Neuronal stem cell (in vitro differentiated cells): ENCODE data around the gene CAPG.
A peak's percentile ranks its signal among the peaks of the same experiment; 100 is the strongest.

Source experiments
- DNase-seq: peaks from one replicate; pipeline ENCODE4 v3.0.0-alpha.2; 2013; ENCODE audit warnings: low spot score
- H2AFZ ChIP-seq: one replicate; pipeline ENCODE4 v1.6.1; 2013; ENCODE audit warnings: mild to moderate bottlenecking, low read length, inconsistent platforms
- H2AK5ac ChIP-seq: 2 replicates; pipeline ENCODE4 v1.6.1; 2013; ENCODE audit warnings: low read depth, mild to moderate bottlenecking, inconsistent platforms, low read length, moderate library complexity, mixed read lengths
- H2BK120ac ChIP-seq: 2 replicates; pipeline ENCODE4 v1.6.1; 2013; ENCODE audit warnings: low read depth, mild to moderate bottlenecking, inconsistent platforms, low read length, moderate library complexity, mixed read lengths
- H2BK12ac ChIP-seq: one replicate; pipeline ENCODE4 v1.6.1; 2013; ENCODE audit warnings: low read length, inconsistent platforms
- H2BK15ac ChIP-seq: 2 replicates; pipeline ENCODE4 v1.6.1; 2013; ENCODE audit warnings: mild to moderate bottlenecking, low read length, inconsistent platforms, mixed read lengths
- H2BK5ac ChIP-seq: one replicate; pipeline ENCODE4 v1.6.1; 2013; ENCODE audit warnings: inconsistent platforms, mild to moderate bottlenecking, low read length, moderate library complexity
- H3K14ac ChIP-seq: one replicate; pipeline ENCODE4 v1.6.1; 2013; ENCODE audit warnings: low read length, inconsistent platforms
- H3K18ac ChIP-seq: 2 replicates; pipeline ENCODE4 v1.6.1; 2013; ENCODE audit warnings: low read length, inconsistent platforms
- H3K23ac ChIP-seq: 2 replicates; pipeline ENCODE4 v1.6.1; 2013; ENCODE audit warnings: low read depth, mild to moderate bottlenecking, mixed read lengths, low read length, inconsistent platforms; ENCODE audit not compliant: poor library complexity
- H3K27ac ChIP-seq: replicated peaks from 3 replicates; pipeline ENCODE4 v1.5.1; 2013; ENCODE audit warnings: low read length, inconsistent platforms
- H3K27me3 ChIP-seq, 3 experiments: 2 replicates each; pipeline ENCODE4 v1.6.1; 2013; ENCODE audit warnings: low read length in 3 of 3, mild to moderate bottlenecking in 2 of 3, inconsistent platforms in 1 of 3, low read depth in 1 of 3, mixed read lengths in 1 of 3, moderate library complexity in 1 of 3; ENCODE audit not compliant: control insufficient read depth in 3 of 3, insufficient read depth in 3 of 3
- H3K36me3 ChIP-seq, 2 donors: replicated peaks in 1 of 2; 2 replicates each; pipeline ENCODE4 v1.6.1; 2013; ENCODE audit warnings: low read length in 2 of 2; ENCODE audit not compliant: control insufficient read depth in 2 of 2, insufficient read depth in 2 of 2
- H3K4ac ChIP-seq: 2 replicates; pipeline ENCODE4 v1.6.1; 2013; ENCODE audit warnings: inconsistent platforms, mild to moderate bottlenecking, low read length, moderate library complexity
- H3K4me1 ChIP-seq, 2 donors: 1 replicate in 1 of 2; 2 replicates in 1 of 2; pipeline ENCODE4 v1.6.1; 2013; ENCODE audit warnings: low read length in 2 of 2, low read depth in 1 of 2; ENCODE audit not compliant: control insufficient read depth in 2 of 2, insufficient read depth in 1 of 2
- H3K4me2 ChIP-seq: one replicate; pipeline ENCODE4 v1.6.1; 2013; ENCODE audit warnings: mild to moderate bottlenecking, low read length, inconsistent platforms; ENCODE audit not compliant: insufficient read depth, poor library complexity, severe bottlenecking
- H3K4me3 ChIP-seq, 2 donors: 2 replicates each; pipeline ENCODE4 v1.5.1; 2013; ENCODE audit warnings: low read length in 2 of 2, mild to moderate bottlenecking in 2 of 2, inconsistent platforms in 1 of 2, moderate library complexity in 1 of 2
- H3K79me1 ChIP-seq: one replicate; pipeline ENCODE4 v1.6.1; 2013; ENCODE audit warnings: low read depth, mild to moderate bottlenecking, inconsistent platforms, low read length, moderate library complexity
- H3K9ac ChIP-seq: one replicate; pipeline ENCODE4 v1.6.1; 2013; ENCODE audit warnings: mild to moderate bottlenecking, low read depth, low read length, inconsistent platforms; ENCODE audit not compliant: poor library complexity
- H3K9me3 ChIP-seq, 2 donors: replicated peaks in 1 of 2; 2 replicates each; pipeline versions ENCODE3 to v1.6.1; 2013; ENCODE audit warnings: low read length in 2 of 2, mild to moderate bottlenecking in 2 of 2, inconsistent platforms in 1 of 2, low read depth in 1 of 2, mixed read lengths in 1 of 2, moderate library complexity in 1 of 2; ENCODE audit not compliant: control insufficient read depth in 2 of 2, insufficient read depth in 1 of 2
- H4K8ac ChIP-seq: one replicate; pipeline ENCODE4 v1.6.1; 2013; ENCODE audit warnings: low read depth, mild to moderate bottlenecking, inconsistent platforms, low read length, moderate library complexity
- H4K91ac ChIP-seq: one replicate; pipeline ENCODE4 v1.6.1; 2013; ENCODE audit warnings: low read length, low read depth, mild to moderate bottlenecking, inconsistent platforms; ENCODE audit not compliant: poor library complexity
- WGBS, 2 donors: extraction: QIAGEN DNeasy Blood & Tissue Kit; methylation state at CpG; one replicate each; pipeline ENCODE4 v1.1.7; 2013; ENCODE audit warnings: missing lambda C conversion rate in 2 of 2, mixed read lengths in 1 of 2; ENCODE audit not compliant: insufficient read length in 2 of 2, insufficient replicate concordance in 1 of 2; ENCODE audit errors: extremely low coverage in 2 of 2; 5-methylcytosine and 5-hydroxymethylcytosine counted together

Gene CAPG

DNA sequence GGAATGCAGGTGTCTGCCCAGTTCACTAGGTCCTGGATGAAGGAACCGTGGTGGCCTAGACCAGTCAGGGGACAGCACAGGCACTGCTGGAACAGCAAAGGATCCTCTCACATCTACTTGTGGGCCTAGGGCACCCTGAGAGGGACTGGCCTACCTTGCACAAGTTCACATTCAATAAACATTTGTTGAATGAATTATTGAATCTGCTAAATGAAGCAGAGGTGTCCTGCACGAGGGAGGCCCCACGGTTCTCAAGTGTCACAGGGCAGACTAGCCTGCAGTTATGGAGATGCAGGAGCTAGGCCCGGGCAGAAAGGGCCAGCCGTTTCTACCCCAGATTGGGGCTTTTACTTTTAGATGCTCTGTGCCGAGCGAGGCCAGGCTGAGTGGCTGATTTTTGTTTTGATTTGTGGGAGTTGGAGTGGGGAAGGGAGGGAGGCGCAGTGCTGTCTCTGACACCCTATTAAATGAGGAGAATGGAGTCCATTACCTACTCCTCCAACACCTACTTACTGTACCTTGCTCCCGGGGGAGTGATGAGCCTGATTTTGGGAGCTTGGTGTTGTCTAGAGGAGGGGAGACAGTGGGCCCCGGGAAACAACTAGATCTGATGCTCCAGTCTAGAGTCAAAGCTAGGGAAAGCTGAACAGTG is 26.8 kb upstream of the CAPG start:
- no peak overlapping the region for H3K4ac ChIP-seq
- peak overlapping the region; percentile 32 for H3K23ac ChIP-seq
- peak overlapping the region; percentile 63 for H2BK120ac ChIP-seq
- H3K36me3 ChIP-seq = no peaks in the 10 kb centered on the region
- peak overlapping the region; percentile 74 for H2BK15ac ChIP-seq
- no peaks in the 10 kb centered on the region for H3K9me3 ChIP-seq
- H3K4me2 ChIP-seq = peak overlapping the region; percentile 75
- peak overlapping the region; percentile 62 for H2BK5ac ChIP-seq
- peak overlapping the region; percentile 89 for H2BK12ac ChIP-seq
- H3K4me1 ChIP-seq = peaks cover 13 to 19% of the 10 kb centered on the region in 2 donors
- peaks cover 0 to 10% (median 0%) of the 10 kb centered on the region in 3 experiments for H3K27me3 ChIP-seq
- no peak for DNase-seq
- peak overlapping the region; percentile 88 for H2AK5ac ChIP-seq
- H2AFZ ChIP-seq = peak overlapping the region; percentile 68
- H3K79me1 ChIP-seq = no peaks in the 10 kb centered on the region
- peak overlapping the region; percentile 63 for H3K14ac ChIP-seq
- peak overlapping the region; percentile 80 for H3K9ac ChIP-seq
- no peak overlapping the region for H3K4me3 ChIP-seq
- WGBS, 2 donors = no CpG with 5 or more reads among the region's 10 CpGs
- H4K91ac ChIP-seq = peak overlapping the region; percentile 86
- H3K18ac ChIP-seq = peak overlapping the region; percentile 97
- no peak overlapping the region for H3K27ac ChIP-seq
- H4K8ac ChIP-seq = no peak overlapping the region

DNA sequence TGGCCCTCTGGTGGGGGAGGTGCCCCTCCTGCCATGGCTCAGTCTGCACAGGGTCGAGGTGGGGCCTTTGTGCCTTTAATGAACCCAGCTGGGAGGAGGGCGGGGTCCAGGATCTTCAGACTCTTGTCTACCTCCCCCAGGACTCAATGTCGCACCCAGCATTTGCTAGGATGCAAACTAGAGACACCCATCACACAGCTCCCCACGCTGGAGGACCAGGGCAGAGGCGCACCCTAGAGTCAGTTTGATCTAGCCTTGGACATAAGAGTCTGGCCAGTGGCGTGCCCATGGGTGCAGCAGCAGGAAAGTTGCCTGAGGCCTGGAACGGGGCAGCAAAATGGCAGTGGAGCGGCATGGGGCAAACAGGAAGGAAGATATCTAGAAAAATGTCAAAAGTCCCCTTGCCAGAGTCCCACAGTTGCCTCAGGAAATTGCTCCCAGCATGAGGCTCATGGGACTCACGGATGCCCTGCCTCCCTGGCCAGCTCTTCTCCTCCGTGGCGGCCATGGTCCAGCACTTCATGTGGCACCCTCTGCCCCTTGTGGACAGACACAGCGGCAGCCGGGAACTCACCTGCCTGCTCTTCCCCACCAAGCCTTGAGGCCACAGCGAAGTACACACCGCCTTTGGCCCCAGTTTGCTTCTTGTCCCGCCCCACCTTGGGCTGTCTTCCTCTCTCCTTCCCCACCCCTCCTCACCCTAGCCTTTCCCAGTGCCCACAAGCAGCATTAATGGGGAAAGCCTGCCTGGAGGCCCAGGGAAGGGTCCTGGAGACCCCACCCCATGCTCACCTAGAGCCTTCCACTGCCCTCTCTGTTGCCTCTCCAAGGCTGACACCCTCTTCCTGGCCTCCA is 26.0 kb upstream of the CAPG start:
- Histone ChIP-seq H3K4ac (no peak overlapping the region), H4K91ac (no peak overlapping the region), H3K36me3 (no peaks in the 10 kb centered on the region), H3K23ac (peak overlapping the region; percentile 32), H3K4me2 (no peak overlapping the region), H2BK5ac (peak overlapping the region; percentile 43), H3K14ac (no peak overlapping the region), H2AFZ (peak overlapping the region; percentile 68), H2BK15ac (peak overlapping the region; percentile 74), H3K9ac (no peak overlapping the region), H3K4me1 (peaks cover 21 to 25% of the 10 kb centered on the region in 2 donors), H2AK5ac (peak overlapping the region; percentile 58), H3K27ac (no peak overlapping the region), H3K79me1 (no peaks in the 10 kb centered on the region), H2BK12ac (peak overlapping the region; percentile 75), H3K27me3 (peaks cover 0 to 10% (median 0%) of the 10 kb centered on the region in 3 experiments), H3K4me3 (no peak overlapping the region), H3K9me3 (no peaks in the 10 kb centered on the region), H3K18ac (peak overlapping the region; percentile 23), H4K8ac (no peak overlapping the region), H2BK120ac (no peak overlapping the region)
- WGBS, 2 donors = no CpG with 5 or more reads among the region's 16 CpGs
- DNase-seq = no peak

DNA sequence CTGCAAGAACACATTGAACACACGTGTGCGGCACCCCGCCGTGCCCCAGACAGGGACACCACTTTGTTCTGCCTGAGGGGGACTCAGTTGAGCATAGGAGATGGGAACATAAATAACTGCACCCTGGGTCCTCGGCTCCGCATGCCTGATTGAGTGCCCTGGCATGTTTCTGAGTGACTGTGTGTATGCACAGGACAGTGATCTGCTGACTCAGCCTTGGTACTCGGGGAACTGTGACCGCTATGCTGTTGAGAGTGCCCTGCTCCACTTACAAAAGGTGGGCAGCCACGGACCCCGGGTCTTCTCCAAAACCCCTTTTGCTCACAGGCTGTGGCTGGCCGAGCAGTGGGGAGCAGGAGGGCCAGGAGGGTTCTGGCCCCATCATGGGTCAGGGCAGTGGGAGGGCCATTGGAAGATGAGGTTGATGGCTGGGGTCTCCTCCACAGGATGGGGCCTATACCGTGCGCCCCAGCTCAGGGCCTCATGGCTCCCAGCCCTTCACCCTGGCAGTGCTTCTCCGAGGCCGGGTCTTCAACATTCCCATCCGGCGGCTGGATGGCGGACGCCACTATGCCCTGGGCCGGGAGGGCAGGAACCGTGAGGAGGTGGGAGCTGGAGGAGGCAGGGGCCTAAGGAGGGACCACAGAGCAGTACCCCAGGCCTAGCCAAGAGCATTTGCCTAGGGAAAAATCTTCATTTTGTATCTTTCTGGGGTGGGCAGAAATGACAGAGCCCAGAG is 25.2 kb upstream of the CAPG start:
- H3K9ac ChIP-seq = no peak overlapping the region
- H3K4me3 ChIP-seq = no peak overlapping the region
- H3K23ac ChIP-seq = no peak overlapping the region
- H2AK5ac ChIP-seq = peak overlapping the region; percentile 58
- no peak for DNase-seq
- H3K14ac ChIP-seq = peak overlapping the region; percentile 4
- WGBS, 2 donors = no CpG with 5 or more reads among the region's 21 CpGs
- H3K27me3 ChIP-seq = peaks cover 0 to 10% (median 0%) of the 10 kb centered on the region in 3 experiments
- no peaks in the 10 kb centered on the region for H3K9me3 ChIP-seq
- peak overlapping the region; percentile 70 for H4K8ac ChIP-seq
- no peak overlapping the region for H2BK120ac ChIP-seq
- no peaks in the 10 kb centered on the region for H3K79me1 ChIP-seq
- no peak overlapping the region for H4K91ac ChIP-seq
- no peak overlapping the region for H3K4me2 ChIP-seq
- peak overlapping the region; percentile 35 for H2BK12ac ChIP-seq
- peak overlapping the region; percentile 74 for H2BK15ac ChIP-seq
- peak overlapping the region; percentile 52 for H3K18ac ChIP-seq
- H2AFZ ChIP-seq = no peak overlapping the region
- H2BK5ac ChIP-seq = peak overlapping the region; percentile 43
- no peaks in the 10 kb centered on the region for H3K36me3 ChIP-seq
- H3K27ac ChIP-seq = no peak overlapping the region
- H3K4ac ChIP-seq = no peak overlapping the region
- H3K4me1 ChIP-seq = peaks cover 23 to 27% of the 10 kb centered on the region in 2 donors
